Adrenal gland (tissue), 12 donors: Measurements from ENCODE around the gene CPN2. TPM values are rescaled to one million over a fixed set of nuclear protein-coding genes. Genes with fewer than 3 reads are reported as not detected.

ENCODE experiments used
- DNase-seq, 7 donors: peaks; one replicate each; pipeline ENCODE4 v3.0.0-alpha.2; 2019 to 2020
- H3K27ac ChIP-seq, 5 donors: fragments of 200-600 bp; sonication (generic) in 4 of 5; 1 replicate in 3 of 5; 2 replicates in 2 of 5; pipeline versions ENCODE4 v1.5.1 to v1.8.0; 2016 to 2020; ENCODE audit warnings: mild to moderate bottlenecking in 1 of 5
- H3K27me3 ChIP-seq: fragments of 200-600 bp; 2 replicates; pipeline ENCODE4 v1.8.0; 2021
- H3K36me3 ChIP-seq, 2 donors: fragments of 200-600 bp; replicated peaks in 1 of 2; 1 replicate in 1 of 2; 2 replicates in 1 of 2; pipeline versions ENCODE4 v1.5.1 to v1.8.0; 2018 to 2022
- H3K4me1 ChIP-seq, 2 donors: fragments of 200-600 bp; replicated peaks in 1 of 2; 1 replicate in 1 of 2; 2 replicates in 1 of 2; pipeline versions ENCODE4 v1.5.1 to v1.8.0; 2018 to 2021
- H3K4me3 ChIP-seq, 4 donors: fragments of 200-600 bp; sonication (generic) in 3 of 4; one replicate each; pipeline ENCODE4 v1.5.1; 2016 to 2018
- H3K9me3 ChIP-seq, 3 donors: fragments of 200-600 bp; sonication (generic) in 1 of 3; replicated peaks in 1 of 3; 1 replicate in 2 of 3; 2 replicates in 1 of 3; pipeline versions ENCODE4 v1.5.1 to v1.8.0; 2016 to 2021
- CTCF ChIP-seq, 6 experiments: fragments of 450-650 bp in 4 of 6; fragments of 200-600 bp in 2 of 6; sonication (generic) in 1 of 6; IDR thresholded peaks; 1 replicate in 5 of 6; 2 replicates in 1 of 6; pipeline versions ENCODE4 v1.5.1 to v1.8.0; 2016 to 2021; ENCODE audit warnings: antibody characterized with exemption in 6 of 6, mild to moderate bottlenecking in 2 of 6, moderate library complexity in 1 of 6
- POLR2A ChIP-seq, 2 donors: fragments of 450-650 bp; IDR thresholded peaks; one replicate each; pipeline ENCODE4 v1.6.1; 2017; ENCODE audit warnings: antibody characterized with exemption in 2 of 2, mild to moderate bottlenecking in 2 of 2, moderate library complexity in 1 of 2
- WGBS, 4 donors: extraction: QIAGEN DNeasy Blood & Tissue Kit in 2 of 4; methylation state at CpG; one replicate each; pipeline versions ENCODE4 v1.1.5 to v1.1.7; 2013 to 2017; 5-methylcytosine and 5-hydroxymethylcytosine counted together
- intact Hi-C, 2 donors: fragments of 100-400 bp; cut with DNase I; formaldehyde crosslinking; loops; one replicate each; pipeline versions ENCODE4 v1.14.1 to v1.15.0; 2022 to 2023
- polyA plus RNA-seq, 3 donors: library from polyadenylated mRNA; stranded (reverse); fragments of 200-250 nt in 2 of 3; fragments of 350-450 nt in 1 of 3; fragmentation: Illumina TruSeq in 1 of 3; extraction: RNeasy Lipid Tissue Mini Kit (QIAGEN cat#74804) in 1 of 3; gene quantifications; one replicate each; pipeline ENCODE4 v1.2.3, GENCODE V29; 2013 to 2014
- total RNA-seq, 9 donors: library from RNA; depleted of rRNA in 4 of 9; stranded (reverse); fragments of >200 nt in 4 of 9; fragments of 120-200 nt in 1 of 9; fragmentation: NEBNext Ultra II Directional in 1 of 9; extraction: Animal tissue kit (Norgen Biotek cat#: 25700) in 1 of 9; gene quantifications; one replicate each; pipeline versions ENCODE4 v1.1.0 to v1.2.4, GENCODE V29; 2013 to 2023
- donor health status: healthy with polysubstance abuse.
- donor health status: Bipolar disorder and iron deficiency.
- donor health status: DM: yes; HTN: yes; CAD: no.
- donor health status: DM: no; HTN: no; CAD: no.
- donor health status: DM: no; HTN: no; CAD: no.
- donor health status: DM: yes; HTN: yes; CAD: no.

The CPN2 gene
- total and polyA plus RNA-seq, 12 donors = 0.32 to 14.3 (median 3.1) TPM

- H3K36me3 ChIP-seq = no peaks in the 10 kb centered on the region
- H3K27ac ChIP-seq = peak overlapping the region in 3 of 5 donors; percentile 36 to 48 (median 40)
- no peaks in the 10 kb centered on the region for H3K9me3 ChIP-seq
- peak overlapping the region in 1 of 4 donors; percentile 15 for H3K4me3 ChIP-seq
- no peaks in the 10 kb centered on the region for H3K27me3 ChIP-seq
- H3K4me1 ChIP-seq = peaks cover 22 to 24% of the 10 kb centered on the region in 2 donors
- TF ChIP-seq CTCF (IDR thresholded peaks at IDR 0.05) = no peak
- TF ChIP-seq POLR2A (IDR thresholded peaks at IDR 0.05) = no peak
- WGBS, 4 donors = 43 to 50% (median 47%) methylated on average over 8 of the region's 8 CpGs
- peak in 1 of 7 donors; percentile 34 for DNase-seq
- intact Hi-C loops = no loop called here
Measured at GRCh38 chr3:194308601-194309449, 42.3 kb downstream of the CPN2 start.

- no peak overlapping the region for H3K4me3 ChIP-seq
- H3K36me3 ChIP-seq = no peaks in the 10 kb centered on the region
- no peaks in the 10 kb centered on the region for H3K27me3 ChIP-seq
- no peaks in the 10 kb centered on the region for H3K9me3 ChIP-seq
- peak in 1 of 7 donors; percentile 12 for DNase-seq
- H3K27ac ChIP-seq = no peak overlapping the region
- TF ChIP-seq POLR2A (IDR thresholded peaks at IDR 0.05) = no peak
- TF ChIP-seq CTCF (IDR thresholded peaks at IDR 0.05) = no peak
- intact Hi-C loops = no loop called here
- H3K4me1 ChIP-seq = peaks cover 18 to 20% of the 10 kb centered on the region in 2 donors
- WGBS, 4 donors = 86 to 93% (median 89%) methylated on average over 6 to 8 of the region's 8 CpGs
Measured at GRCh38 chr3:194307849-194308248, 43.3 kb downstream of the CPN2 start.

GRCh38 chr3:194306771-194307640, 44.1 kb downstream of the CPN2 start:
- intact Hi-C loops = no loop called here
- DNase-seq = peak in 1 of 7 donors; percentile 10
- peaks cover 18 to 19% of the 10 kb centered on the region in 2 donors for H3K4me1 ChIP-seq
- H3K36me3 ChIP-seq = no peaks in the 10 kb centered on the region
- TF ChIP-seq CTCF (IDR thresholded peaks at IDR 0.05) (no peak), POLR2A (IDR thresholded peaks at IDR 0.05) (no peak)
- 75 to 79% (median 77%) methylated on average over 12 to 13 of the region's 13 CpGs for WGBS, 4 donors
- H3K4me3 ChIP-seq = no peak overlapping the region
- no peak overlapping the region for H3K27ac ChIP-seq
- H3K9me3 ChIP-seq = no peaks in the 10 kb centered on the region
- no peaks in the 10 kb centered on the region for H3K27me3 ChIP-seq

GRCh38 chr3:194306109-194306686, 44.9 kb downstream of the CPN2 start:
- Histone ChIP-seq H3K27ac (no peak overlapping the region), H3K27me3 (no peaks in the 10 kb centered on the region), H3K4me1 (peaks cover 17 to 21% of the 10 kb centered on the region in 2 donors), H3K4me3 (no peak overlapping the region), H3K36me3 (no peaks in the 10 kb centered on the region), H3K9me3 (no peaks in the 10 kb centered on the region)
- TF ChIP-seq POLR2A (IDR thresholded peaks at IDR 0.05) (no peak), CTCF (IDR thresholded peaks at IDR 0.05) (no peak)
- WGBS, 4 donors = 58 to 81% (median 67%) methylated on average over 5 to 11 of the region's 11 CpGs
- intact Hi-C loops = no loop called here
- peak in 1 of 7 donors; percentile 18 for DNase-seq
